Esophagus (tissue), 2 donors: Measurements from ENCODE around the gene MON1A. TPM values are rescaled to one million over a fixed set of nuclear protein-coding genes. Genes with fewer than 3 reads are reported as not detected.

Source experiments
- H3K27ac ChIP-seq, 2 donors: one replicate each; pipeline ENCODE4 v1.5.1; 2013; ENCODE audit warnings: low read depth in 2 of 2, mild to moderate bottlenecking in 2 of 2, inconsistent platforms in 1 of 2, low read length in 1 of 2, moderate library complexity in 1 of 2
- H3K27me3 ChIP-seq, 2 donors: one replicate each; pipeline ENCODE4 v1.6.1; 2013; ENCODE audit warnings: low read length in 2 of 2, control low read depth in 1 of 2, mild to moderate bottlenecking in 1 of 2; ENCODE audit not compliant: insufficient read depth in 2 of 2, control insufficient read depth in 1 of 2
- H3K36me3 ChIP-seq, 2 donors: one replicate each; pipeline ENCODE4 v1.6.1; 2013; ENCODE audit warnings: low read length in 1 of 2; ENCODE audit not compliant: control insufficient read depth in 2 of 2, insufficient read depth in 2 of 2
- H3K4me1 ChIP-seq, 2 donors: one replicate each; pipeline ENCODE4 v1.6.1; 2013; ENCODE audit warnings: low read length in 1 of 2; ENCODE audit not compliant: control insufficient read depth in 2 of 2, insufficient read depth in 2 of 2
- H3K4me3 ChIP-seq, 2 donors: one replicate each; pipeline ENCODE4 v1.5.1; 2013; ENCODE audit warnings: low read length in 2 of 2, mild to moderate bottlenecking in 2 of 2, low read depth in 1 of 2, moderate library complexity in 1 of 2
- H3K9me3 ChIP-seq, 2 donors: one replicate each; pipeline ENCODE4 v1.6.1; 2013; ENCODE audit warnings: mild to moderate bottlenecking in 2 of 2, low read depth in 1 of 2, low read length in 1 of 2, moderate library complexity in 1 of 2; ENCODE audit not compliant: control insufficient read depth in 2 of 2, insufficient read depth in 1 of 2
- WGBS, 2 donors: extraction: QIAGEN DNeasy Blood & Tissue Kit; methylation state at CpG; one replicate each; pipeline ENCODE4 v1.1.7; 2013; 5-methylcytosine and 5-hydroxymethylcytosine counted together
- polyA plus RNA-seq, 2 donors: library from polyadenylated mRNA; stranded (reverse); fragments of 200-250 nt; gene quantifications; one replicate each; pipeline ENCODE4 v1.2.3, GENCODE V29; 2013
- donor health status: healthy with polysubstance abuse.
- donor health status: Bipolar disorder and iron deficiency.

MON1A gene, protein sequence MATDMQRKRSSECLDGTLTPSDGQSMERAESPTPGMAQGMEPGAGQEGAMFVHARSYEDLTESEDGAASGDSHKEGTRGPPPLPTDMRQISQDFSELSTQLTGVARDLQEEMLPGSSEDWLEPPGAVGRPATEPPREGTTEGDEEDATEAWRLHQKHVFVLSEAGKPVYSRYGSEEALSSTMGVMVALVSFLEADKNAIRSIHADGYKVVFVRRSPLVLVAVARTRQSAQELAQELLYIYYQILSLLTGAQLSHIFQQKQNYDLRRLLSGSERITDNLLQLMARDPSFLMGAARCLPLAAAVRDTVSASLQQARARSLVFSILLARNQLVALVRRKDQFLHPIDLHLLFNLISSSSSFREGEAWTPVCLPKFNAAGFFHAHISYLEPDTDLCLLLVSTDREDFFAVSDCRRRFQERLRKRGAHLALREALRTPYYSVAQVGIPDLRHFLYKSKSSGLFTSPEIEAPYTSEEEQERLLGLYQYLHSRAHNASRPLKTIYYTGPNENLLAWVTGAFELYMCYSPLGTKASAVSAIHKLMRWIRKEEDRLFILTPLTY
- 10 to 100 TPM in 1 of 2 donors, 1 to 10 TPM in 1; 7.0 to 10.2 TPM for polyA plus RNA-seq

DNA sequence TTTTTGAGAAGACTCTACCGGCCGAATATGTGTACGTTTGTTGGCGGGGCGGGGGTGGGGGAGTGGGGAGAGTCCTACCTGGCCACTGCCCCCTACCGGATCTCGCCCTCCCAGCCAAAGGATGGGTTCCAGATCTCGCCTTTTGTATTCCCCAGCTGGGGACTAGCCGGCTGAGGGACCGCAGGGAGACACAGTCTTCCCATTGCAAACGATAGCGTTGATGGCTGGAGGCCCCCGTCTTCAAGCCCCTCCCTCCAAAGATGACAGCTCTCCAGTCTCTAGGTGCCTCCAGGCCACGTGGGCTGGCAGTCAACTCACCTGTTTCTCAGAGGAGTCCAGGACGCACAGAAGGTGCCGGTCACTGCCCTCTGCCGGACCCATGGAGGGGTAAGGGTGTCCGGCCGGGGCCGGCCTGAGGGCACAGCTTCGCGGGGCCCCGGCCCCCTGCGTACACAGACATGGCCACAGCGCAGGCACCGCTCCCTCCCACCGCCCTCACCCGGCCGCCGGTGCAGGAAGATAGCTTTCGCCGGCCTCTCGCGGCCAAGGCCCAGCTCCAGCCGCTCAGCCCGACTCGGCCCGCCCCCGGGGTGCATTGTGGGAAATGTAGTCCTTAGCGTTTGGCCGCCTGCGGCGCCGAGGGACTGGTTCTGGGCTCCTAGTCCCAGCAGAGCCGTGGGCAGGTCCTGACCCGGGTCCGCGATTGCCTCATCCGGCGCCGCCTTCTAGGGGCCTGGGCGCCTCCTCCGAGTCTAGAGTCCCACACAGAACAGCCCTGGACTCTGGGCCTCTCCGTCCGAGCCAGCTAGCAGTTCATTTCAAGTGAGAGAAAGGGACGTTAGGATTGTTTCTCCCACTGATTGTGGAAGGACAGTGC is at the start of gene MON1A:
Gene MON1A, minus strand, starts transcription at position 521 of the 877 bp plus-strand sequence. CDS start 16,465 bp downstream, outside the sequence.
- Histone ChIP-seq H3K9me3 (no peaks in the 10 kb centered on the region), H3K36me3 (no peaks in the 10 kb centered on the region), H3K4me1 (peaks cover 0 to 5% of the 10 kb centered on the region in 2 donors), H3K27me3 (no peaks in the 10 kb centered on the region), H3K4me3 (peak within 1 kb of the TSS; percentile 55 to 78), H3K27ac (peak within 1 kb of the TSS; percentile 76 to 89)
- WGBS, 2 donors, result 1 to 2% methylated on average over 51 to 56 of the region's 56 CpGs

DNA sequence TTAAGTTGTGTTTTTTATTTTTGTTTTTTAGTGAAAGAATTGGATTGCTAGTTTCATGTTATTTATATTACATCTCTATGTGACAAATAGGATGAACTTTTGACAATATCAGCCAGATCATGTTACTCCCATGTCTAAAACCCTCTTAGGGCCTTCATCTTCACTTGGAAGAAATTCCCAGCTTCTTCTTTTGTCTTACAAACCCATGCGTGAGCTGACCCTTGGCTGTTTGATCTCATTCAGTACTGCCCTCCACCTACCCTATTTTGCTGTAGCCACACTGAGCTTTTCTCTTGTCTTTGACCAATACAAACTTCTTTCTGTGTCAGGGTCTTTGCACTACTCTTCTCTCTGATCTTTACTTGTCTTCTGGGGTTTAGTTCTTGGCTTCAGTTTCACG is 47.3 kb upstream of the MON1A start:
- H3K4me3 ChIP-seq, result no peak overlapping the region
- no peak overlapping the region for H3K27ac ChIP-seq
- peaks cover 4 to 5% of the 10 kb centered on the region in 2 donors for H3K36me3 ChIP-seq
- H3K27me3 ChIP-seq, result no peaks in the 10 kb centered on the region
- H3K9me3 ChIP-seq, result no peaks in the 10 kb centered on the region
- H3K4me1 ChIP-seq, result no peaks in the 10 kb centered on the region
- 88 to 94% methylated on average over 2 of the region's 2 CpGs for WGBS, 2 donors

DNA sequence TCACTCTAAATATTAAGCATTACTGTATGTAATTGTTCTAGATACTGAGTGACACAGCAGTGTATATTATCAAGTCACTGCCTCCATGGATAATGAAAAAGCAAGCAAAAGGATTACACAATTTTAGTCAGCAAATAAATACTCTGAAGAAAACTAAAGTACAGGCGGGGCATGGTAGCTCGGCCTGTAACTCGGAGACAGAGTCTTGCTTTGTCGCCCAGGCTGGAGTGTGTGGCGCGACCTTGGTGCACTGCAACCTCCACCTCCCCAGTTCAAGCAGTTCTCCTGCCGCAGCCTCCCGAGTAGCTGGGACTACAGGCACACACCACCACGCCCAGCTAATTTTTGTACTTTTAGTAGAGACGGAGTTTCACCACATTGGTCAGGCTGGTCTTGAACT is 43.0 kb upstream of the MON1A start:
- 88 to 92% methylated on average over 10 of the region's 10 CpGs for WGBS, 2 donors
- Histone ChIP-seq H3K27me3 (no peaks in the 10 kb centered on the region), H3K4me3 (no peak overlapping the region), H3K27ac (no peak overlapping the region), H3K9me3 (no peaks in the 10 kb centered on the region), H3K4me1 (no peaks in the 10 kb centered on the region), H3K36me3 (peaks cover 4 to 6% of the 10 kb centered on the region in 2 donors)

GRCh38 chr3:49968346-49968745 is 38.7 kb upstream of the MON1A start:
- no peak overlapping the region for H3K27ac ChIP-seq
- H3K4me3 ChIP-seq, result no peak overlapping the region
- H3K36me3 ChIP-seq, result peaks cover 4 to 6% of the 10 kb centered on the region in 2 donors
- no peaks in the 10 kb centered on the region for H3K9me3 ChIP-seq
- H3K27me3 ChIP-seq, result no peaks in the 10 kb centered on the region
- no peaks in the 10 kb centered on the region for H3K4me1 ChIP-seq
- WGBS, 2 donors, result 86 to 92% methylated on average over 8 of the region's 8 CpGs

- 53 to 55% methylated on average over 6 of the region's 6 CpGs for WGBS, 2 donors
These were observed 37.7 kb upstream of the MON1A start for GRCh38 chr3:49967291-49967690.

DNA sequence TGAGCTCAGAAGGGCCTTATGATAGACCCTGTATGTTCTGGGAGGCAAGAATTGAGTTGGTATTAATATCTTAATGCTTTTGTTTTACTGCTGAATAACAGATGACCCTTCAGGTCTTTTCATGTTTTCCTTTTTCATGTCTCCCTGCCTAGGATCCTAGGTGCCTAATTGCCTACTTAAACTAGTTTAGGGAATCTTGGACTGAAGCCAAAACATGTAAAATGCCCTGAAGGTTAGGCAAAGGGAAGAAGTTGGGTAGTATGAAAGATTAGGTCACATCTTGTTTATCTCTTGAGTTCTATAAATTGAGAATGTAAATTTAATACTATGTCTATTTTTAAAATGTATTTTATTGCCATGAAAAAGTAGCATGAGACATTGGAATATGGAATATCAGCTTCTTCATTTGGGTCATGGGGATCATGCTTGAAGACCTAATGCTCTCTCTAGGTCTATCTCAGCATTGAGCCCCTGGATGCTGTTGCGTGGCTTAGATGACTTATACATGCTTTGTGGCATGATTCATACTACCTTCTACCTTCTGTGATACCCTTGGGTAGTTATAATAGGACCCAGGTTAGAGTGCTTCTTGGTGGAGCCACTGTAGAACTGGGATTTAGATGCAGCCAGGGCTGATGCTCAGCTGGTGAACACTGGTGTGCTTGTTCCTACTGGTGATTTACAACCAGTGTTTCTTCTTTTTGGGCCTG is 36.8 kb upstream of the MON1A start:
- H3K27me3 ChIP-seq, result no peaks in the 10 kb centered on the region
- no peak overlapping the region for H3K27ac ChIP-seq
- 79 to 96% methylated on average over 1 of the region's 1 CpG for WGBS, 2 donors
- H3K9me3 ChIP-seq, result no peaks in the 10 kb centered on the region
- H3K36me3 ChIP-seq, result peaks cover 0 to 2% of the 10 kb centered on the region in 2 donors
- no peak overlapping the region for H3K4me3 ChIP-seq
- no peaks in the 10 kb centered on the region for H3K4me1 ChIP-seq

More at GRCh38 chr3:49967291-49967690, 37.7 kb upstream of the MON1A start:
- Histone ChIP-seq H3K27ac (no peak overlapping the region), H3K4me1 (no peaks in the 10 kb centered on the region), H3K27me3 (no peaks in the 10 kb centered on the region), H3K4me3 (no peak overlapping the region), H3K36me3 (peaks cover 0 to 2% of the 10 kb centered on the region in 2 donors), H3K9me3 (no peaks in the 10 kb centered on the region)

- Histone ChIP-seq H3K9me3 (no peaks in the 10 kb centered on the region), H3K36me3 (no peaks in the 10 kb centered on the region), H3K4me3 (no peak overlapping the region), H3K27me3 (no peaks in the 10 kb centered on the region), H3K4me1 (no peaks in the 10 kb centered on the region), H3K27ac (no peak overlapping the region)
- WGBS, 2 donors, result 86 to 98% methylated on average over 3 of the region's 3 CpGs
These were observed 26.0 kb upstream of the MON1A start for GRCh38 chr3:49955636-49956035.

DNA sequence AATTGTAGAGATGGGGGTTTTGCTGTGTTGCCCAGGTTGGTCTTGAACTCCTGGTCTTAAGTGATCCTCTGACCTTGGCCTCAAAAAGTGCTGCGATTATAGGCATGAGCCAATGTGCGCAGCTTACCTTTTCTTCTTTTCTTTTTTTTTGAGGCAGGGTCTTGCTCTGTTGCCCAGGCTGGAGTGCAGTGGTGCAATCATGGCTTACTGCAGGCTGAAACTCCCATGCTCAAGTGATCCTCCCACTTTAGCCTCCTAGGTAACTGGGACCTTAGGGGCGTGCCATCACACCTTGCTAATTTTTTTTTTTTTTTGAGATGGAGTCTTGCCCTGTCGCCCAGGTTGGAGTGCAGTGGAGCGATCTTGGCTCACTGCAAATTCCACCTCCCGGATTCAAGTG is 23.3 kb upstream of the MON1A start:
- no peaks in the 10 kb centered on the region for H3K9me3 ChIP-seq
- H3K4me3 ChIP-seq, result no peak overlapping the region
- no peaks in the 10 kb centered on the region for H3K4me1 ChIP-seq
- no peaks in the 10 kb centered on the region for H3K36me3 ChIP-seq
- no peaks in the 10 kb centered on the region for H3K27me3 ChIP-seq
- no peak overlapping the region for H3K27ac ChIP-seq
- 97% methylated on average over 6 of the region's 6 CpGs for WGBS, 2 donors

- H3K27me3 ChIP-seq, result no peaks in the 10 kb centered on the region
- peaks cover 0 to 2% of the 10 kb centered on the region in 2 donors for H3K36me3 ChIP-seq
- H3K27ac ChIP-seq, result no peak overlapping the region
- no peaks in the 10 kb centered on the region for H3K9me3 ChIP-seq
- no peak overlapping the region for H3K4me3 ChIP-seq
- 63 to 69% methylated on average over 2 of the region's 2 CpGs for WGBS, 2 donors
- H3K4me1 ChIP-seq, result no peaks in the 10 kb centered on the region
These were observed 13.0 kb upstream of the MON1A start for GRCh38 chr3:49942651-49943050.
